OCI-LY7 (cell line): ENCODE measurements around the gene MED22. TPM values are rescaled to one million over a fixed set of nuclear protein-coding genes. Genes with fewer than 3 reads are reported as not detected.

Experiments
- BruUV-seq: library from RNA; stranded (reverse); fragments of 400-500 nt; replicated peaks from 2 replicates; lab custom pipeline; 2021; lab: Mats Ljungman, UMichigan
- CTCF ChIA-PET: fragments of 300-600 bp; sonication (Branson Sonifier 250); formaldehyde crosslinking; loops from one replicate; lab custom pipeline; 2022; ENCODE audit warnings: antibody characterized with exemption; ENCODE audit not compliant: unreplicated experiment; lab: Charles Lee
- POLR2A ChIA-PET: fragments of 300-600 bp; sonication (Branson Sonifier 250); formaldehyde crosslinking; loops from one replicate; lab custom pipeline; 2022; ENCODE audit warnings: antibody characterized with exemption; lab: Charles Lee
- DNase-seq: peaks from one replicate; pipeline ENCODE4 v3.0.0-alpha.2; 2015; ENCODE audit warnings: low spot score
- H2AFZ ChIP-seq: fragments of 200-600 bp; sonication (generic), shearing (Covaris generic); 2 replicates; pipeline ENCODE4 v1.6.1; 2014; ENCODE audit warnings: mild to moderate bottlenecking, antibody characterized with exemption, low read length, moderate library complexity
- H3K27ac ChIP-seq: fragments of 200-600 bp; sonication (generic); 2 replicates; pipeline ENCODE4 v1.5.1; 2014; ENCODE audit warnings: mixed run types, low read depth, mild to moderate bottlenecking, moderate library complexity, low read length, inconsistent platforms; ENCODE audit not compliant: poor library complexity, severe bottlenecking
- H3K36me3 ChIP-seq: fragments of 200-600 bp; sonication (generic); 2 replicates; pipeline ENCODE4 v1.6.1; 2014; ENCODE audit warnings: mild to moderate bottlenecking, antibody characterized with exemption, low read length, moderate library complexity, mixed read lengths; ENCODE audit not compliant: insufficient read depth
- H3K4me1 ChIP-seq: fragments of 200-600 bp; sonication (generic); 2 replicates; pipeline ENCODE4 v1.5.1; 2014; ENCODE audit warnings: mild to moderate bottlenecking, low read length; ENCODE audit not compliant: insufficient read depth, poor library complexity, severe bottlenecking
- H3K4me2 ChIP-seq: fragments of 200-600 bp; sonication (generic); 2 replicates; pipeline ENCODE4 v1.6.1; 2014; ENCODE audit warnings: mild to moderate bottlenecking, low read length
- H3K4me3 ChIP-seq: fragments of 200-600 bp; sonication (generic); 2 replicates; pipeline ENCODE4 v1.5.1; 2014; ENCODE audit warnings: mild to moderate bottlenecking, low read depth, low read length; ENCODE audit not compliant: poor library complexity, severe bottlenecking
- H3K79me2 ChIP-seq: fragments of 200-600 bp; sonication (generic); 2 replicates; pipeline ENCODE4 v1.6.1; 2016; ENCODE audit warnings: low read depth, mild to moderate bottlenecking, low read length, moderate library complexity, mixed read lengths; ENCODE audit not compliant: insufficient read depth
- H3K9me2 ChIP-seq: fragments of 200-600 bp; sonication (generic); 2 replicates; pipeline ENCODE4 v1.6.1; 2016; ENCODE audit warnings: mild to moderate bottlenecking, low read length, mixed read lengths; ENCODE audit not compliant: insufficient read depth
- H3K9me3 ChIP-seq: fragments of 200-600 bp; sonication (generic); 2 replicates; pipeline ENCODE4 v1.6.1; 2014; ENCODE audit warnings: mild to moderate bottlenecking, mixed run types, low read length, mixed read lengths
- H4K20me1 ChIP-seq: fragments of 200-600 bp; sonication (generic); 2 replicates; pipeline ENCODE4 v1.6.1; 2014; ENCODE audit warnings: mild to moderate bottlenecking, antibody characterized with exemption, low read length, moderate library complexity, mixed read lengths; ENCODE audit not compliant: insufficient read depth
- CTCF ChIP-seq: fragments of 200-600 bp; sonication (generic); conservative IDR thresholded peaks from 2 replicates; pipeline ENCODE4 v1.5.1; 2014; ENCODE audit warnings: mild to moderate bottlenecking, antibody characterized with exemption, low read length, moderate library complexity, mixed read lengths
- EZH2phosphoT487 ChIP-seq: fragments of 200-600 bp; sonication (generic); IDR thresholded peaks from 2 replicates; pipeline ENCODE4 v1.6.1; 2018; ENCODE audit warnings: low read depth, borderline replicate concordance, mild to moderate bottlenecking, mixed run types, antibody characterized with exemption, low read length, moderate library complexity, mixed read lengths
- intact Hi-C: fragments of 100-400 bp; cut with micrococcal nuclease; formaldehyde crosslinking; loops from one replicate; pipeline ENCODE4 v1.10.0; 2022; ENCODE audit not compliant: unreplicated experiment
- total RNA-seq, 2 experiments: library from RNA; depleted of rRNA in 1 of 2; stranded (reverse); fragments of >200 nt in 1 of 2; shearing (Covaris generic) in 1 of 2; gene quantifications; 2 replicates each; pipeline ENCODE4 v1.2.3, GENCODE V29; 2014 to 2022

The MED22 gene
- total RNA-seq, 2 experiments from 2014 or later, result 52.0 to 62.1 TPM

- no peaks in the 10 kb centered on the region for H4K20me1 ChIP-seq
- TF ChIP-seq EZH2phosphoT487, result no peak
- 0 out of 2 replicates have a peak, but pooled peaks have one; percentile 22 for TF ChIP-seq CTCF
- peaks cover 8% of the 10 kb centered on the region; the same call in 1 of the 2 replicates for H3K79me2 ChIP-seq
- H3K4me1 ChIP-seq, result peaks cover 38% of the 10 kb centered on the region
- H3K4me2 ChIP-seq, result peak overlapping the region; percentile 80
- peak overlapping the region; percentile 78 for H3K4me3 ChIP-seq
- no peaks in the 10 kb centered on the region for H3K9me2 ChIP-seq
- CTCF ChIA-PET, result no interaction called here
- intact Hi-C loops, result loop anchor here (1.0 to 5.0 kb wide), 2 partner anchors 20 to 106 kb away; partner anchors contain the start of genes STKLD1 and SURF4
- DNase-seq, result peak; percentile 62
- no peak overlapping the region for H2AFZ ChIP-seq
- BruUV-seq, result TSS peak; percentile 51
- POLR2A ChIA-PET, result interaction anchor here (0.7 to 1.4 kb wide), 3 partner anchors 16 to 696 kb away, joined by 3 to 6 read pairs (median 3); no protein-coding TSS in a partner anchor
- peak overlapping the region; percentile 52 for H3K27ac ChIP-seq
- no peaks in the 10 kb centered on the region for H3K9me3 ChIP-seq
- peaks cover 59% of the 10 kb centered on the region for H3K36me3 ChIP-seq
Observed at GRCh38 chr9:133355881-133356357, 8.0 kb upstream of the MED22 start.

DNA sequence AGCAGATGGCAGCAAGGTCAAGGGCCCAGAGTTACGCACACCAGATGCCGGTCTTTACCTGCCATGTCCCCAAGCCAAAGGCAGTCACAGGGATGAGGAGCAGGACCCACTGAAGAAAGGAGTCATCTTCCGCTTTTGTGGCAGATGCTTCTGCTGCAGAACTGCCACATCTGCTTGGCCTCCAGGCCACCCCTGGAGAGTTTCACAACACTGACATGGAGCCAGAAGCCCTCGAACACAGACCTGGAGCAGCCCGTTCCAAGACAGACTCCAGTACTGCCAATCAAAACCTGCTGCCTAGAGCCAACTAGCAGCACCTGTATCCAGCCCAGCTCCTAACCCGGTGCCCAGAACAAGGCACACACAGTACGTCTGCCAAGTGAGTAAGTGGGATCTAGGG, 6.8 kb upstream of the MED22 start:
- H2AFZ ChIP-seq, result no peak overlapping the region
- BruUV-seq, result no TSS peak
- H3K4me2 ChIP-seq, result peak overlapping the region; percentile 80
- ChIA-PET CTCF (no interaction called here), POLR2A (interaction anchor here (1.2 to 1.9 kb wide), 3 partner anchors 14 to 106 kb away, joined by 3 to 6 read pairs (median 4); no protein-coding TSS in a partner anchor)
- intact Hi-C loops, result loop anchor here (5.0 kb wide), 2 partner anchors 108 to 123 kb away; partner anchors contain the start of gene SLC2A6
- H3K79me2 ChIP-seq, result peaks cover 17% of the 10 kb centered on the region; the same call in 1 of the 2 replicates
- no peak for DNase-seq
- peak overlapping the region; percentile 78 for H3K4me3 ChIP-seq
- H3K9me3 ChIP-seq, result no peaks in the 10 kb centered on the region
- no peak overlapping the region for H3K27ac ChIP-seq
- H3K9me2 ChIP-seq, result no peaks in the 10 kb centered on the region
- H3K4me1 ChIP-seq, result peaks cover 49% of the 10 kb centered on the region
- peaks cover 5% of the 10 kb centered on the region; the same call in 1 of the 2 replicates for H4K20me1 ChIP-seq
- peaks cover 59% of the 10 kb centered on the region for H3K36me3 ChIP-seq
- TF ChIP-seq CTCF (no peak), EZH2phosphoT487 (no peak)

DNA sequence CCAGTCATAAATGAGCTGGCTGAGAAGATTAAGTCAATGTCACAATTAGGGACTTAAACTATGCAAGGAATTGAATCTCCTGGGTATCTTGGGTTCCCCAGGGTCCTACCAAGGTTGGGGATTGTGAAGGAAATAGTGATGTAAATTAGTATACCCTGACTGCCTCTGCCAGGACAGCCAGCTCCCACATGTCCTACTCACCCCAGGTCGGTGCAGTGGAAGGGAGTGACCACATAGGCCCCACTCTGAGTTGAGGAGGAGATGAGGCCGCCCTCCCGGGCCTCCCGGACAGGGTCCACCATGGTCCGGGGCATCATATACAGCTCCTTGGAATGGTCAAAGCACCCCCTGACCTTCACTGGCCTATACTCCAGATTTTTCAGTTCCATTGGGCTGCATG, 5.6 kb upstream of the MED22 start:
- peak overlapping the region; percentile 18; the same call in 1 of the 2 replicates for H3K4me2 ChIP-seq
- no peak for TF ChIP-seq EZH2phosphoT487
- no peak for TF ChIP-seq CTCF
- peaks cover 17% of the 10 kb centered on the region for H4K20me1 ChIP-seq
- no peaks in the 10 kb centered on the region for H3K9me3 ChIP-seq
- CTCF ChIA-PET, result no interaction called here
- no peak overlapping the region for H3K4me3 ChIP-seq
- peaks cover 56% of the 10 kb centered on the region for H3K4me1 ChIP-seq
- intact Hi-C loops, result loop anchor here (5.0 kb wide), 1 partner anchor 124 kb away; the partner anchor contains the start of gene SLC2A6
- POLR2A ChIA-PET, result interaction anchor here (1.9 kb wide), 1 partner anchor 21 kb away, joined by 4 read pairs; no protein-coding TSS in a partner anchor
- peaks cover 29% of the 10 kb centered on the region for H3K79me2 ChIP-seq
- BruUV-seq, result no TSS peak
- no peak for DNase-seq
- no peak overlapping the region for H2AFZ ChIP-seq
- peaks cover 62% of the 10 kb centered on the region for H3K36me3 ChIP-seq
- H3K9me2 ChIP-seq, result no peaks in the 10 kb centered on the region
- peak overlapping the region; percentile 37 for H3K27ac ChIP-seq
